NCI-H748 (cell line): Measurements from ENCODE around the gene EIF5A2.

Experiments
- DNase-seq: peaks from one replicate; lab custom pipeline; 2025; ENCODE audit not compliant: unreplicated experiment; lab: John Stamatoyannopoulos, UW

Gene EIF5A2

GRCh38 chr3:170862618-170863374, 45.6 kb downstream of the EIF5A2 start:
- DNase-seq = no peak

DNA sequence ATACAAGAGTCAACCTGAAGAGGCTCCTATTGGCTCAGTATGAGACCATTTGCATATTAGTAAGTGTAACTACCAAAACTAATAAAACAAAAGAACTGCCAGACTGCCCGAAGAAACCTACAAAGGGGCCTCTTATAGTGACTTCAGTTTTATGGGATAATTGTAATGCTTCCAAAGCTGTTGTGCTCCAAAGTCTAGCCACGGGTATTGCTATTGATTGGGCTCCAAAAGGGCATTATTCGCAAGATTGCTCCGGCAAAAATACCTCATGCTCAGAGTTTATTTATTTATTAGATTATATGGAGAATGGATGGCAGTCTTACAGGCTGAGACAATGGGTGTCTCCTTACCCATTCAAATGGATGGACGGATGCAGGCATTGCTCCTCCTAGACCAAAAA, 49.8 kb downstream of the EIF5A2 start:
- no peak for DNase-seq

DNA sequence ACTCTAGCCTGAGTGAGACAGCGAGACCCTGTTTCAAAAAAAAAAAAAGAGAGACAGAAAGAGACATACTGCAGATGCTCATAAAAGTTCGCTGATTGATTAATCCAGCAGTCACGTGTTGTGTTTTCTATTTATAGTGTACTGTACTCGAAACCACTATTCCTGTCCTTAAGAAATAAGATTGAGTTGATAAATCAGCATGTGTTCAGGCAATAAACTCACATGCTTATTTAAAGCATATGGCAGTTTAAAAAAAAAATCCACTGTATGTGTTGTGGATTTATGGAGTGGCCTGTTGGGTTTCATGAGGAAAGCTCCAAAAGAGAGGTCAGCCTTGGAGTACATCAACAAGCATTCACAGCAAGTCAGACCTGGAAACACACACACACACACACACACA, 56.1 kb downstream of the EIF5A2 start:
- DNase-seq = no peak

DNA sequence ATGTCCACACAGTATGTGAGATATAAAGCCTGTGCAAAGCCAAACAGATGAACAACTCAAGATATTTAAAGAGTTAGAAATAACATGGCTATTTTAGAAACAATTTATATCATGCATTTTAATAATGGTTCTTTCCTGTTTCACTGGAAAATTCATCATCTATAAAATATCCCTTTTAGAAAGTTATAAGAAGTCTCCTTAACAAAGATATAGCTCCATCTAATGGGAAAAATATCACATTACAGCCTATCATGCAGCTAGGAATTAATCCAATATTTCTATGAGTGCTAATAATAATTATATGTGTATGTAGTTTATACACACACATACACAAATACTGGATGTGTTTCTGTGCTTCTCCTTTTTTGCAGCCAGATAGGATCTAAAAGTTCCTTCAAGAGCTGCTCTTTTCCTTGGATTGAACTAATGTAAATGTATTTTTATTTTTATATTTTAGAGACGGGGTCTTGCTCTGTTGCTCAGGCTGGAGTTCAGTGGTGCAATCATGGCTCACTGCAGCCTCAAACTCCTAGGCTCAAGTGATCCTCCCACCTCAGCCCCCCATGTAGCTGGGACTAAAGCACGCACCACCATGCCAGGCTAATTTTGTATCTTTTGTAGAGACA, 60.0 kb downstream of the EIF5A2 start:
- no peak for DNase-seq

DNA sequence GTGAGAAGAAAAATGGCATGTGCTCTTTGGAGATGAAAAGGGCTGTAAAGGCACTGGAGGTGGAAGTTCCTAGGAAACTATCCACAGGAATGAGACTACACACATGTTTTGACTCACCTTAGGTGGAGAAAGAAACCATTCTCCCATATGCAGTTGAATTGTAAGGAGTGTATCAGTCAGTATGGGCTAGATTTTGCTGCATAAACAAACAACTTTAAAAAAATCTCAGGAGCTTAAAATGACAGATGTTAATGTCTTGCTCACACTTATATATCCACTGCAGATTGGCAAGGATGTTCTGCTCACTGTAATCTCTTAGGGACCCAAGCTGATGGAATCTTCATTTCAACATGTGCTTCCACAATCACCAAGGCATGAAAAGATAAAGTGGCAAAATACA, 64.1 kb downstream of the EIF5A2 start:
- DNase-seq = no peak

GRCh38 chr3:170840291-170840859, 68.1 kb downstream of the EIF5A2 start:
- no peak for DNase-seq

GRCh38 chr3:170839518-170840100, 68.8 kb downstream of the EIF5A2 start:
- no peak for DNase-seq
